Adipose tissue (tissue), 3 donors: ENCODE results near the gene SEMA3B. TPM values are rescaled to one million over a fixed set of nuclear protein-coding genes. Genes with fewer than 3 reads are reported as not detected.
"Not testable (repeated sequence)": the region's sequence is repeated elsewhere in the genome, so short reads cannot be mapped to it uniquely, and the experiment has no call there.

ENCODE experiments used
- H3K27ac ChIP-seq: one replicate; pipeline ENCODE4 v1.5.1; 2013; ENCODE audit warnings: low read depth, low read length
- WGBS, 3 donors: extraction: QIAGEN DNeasy Blood & Tissue Kit; methylation state at CpG; one replicate each; pipeline ENCODE4 v1.1.7; 2013; 5-methylcytosine and 5-hydroxymethylcytosine counted together
- polyA plus RNA-seq, 3 donors: library from polyadenylated mRNA; stranded (reverse); fragments of 200-250 nt; gene quantifications; one replicate each; pipeline ENCODE4 v1.2.3, GENCODE V29; 2013
- donor health status: healthy with polysubstance abuse.
- donor health status: Bipolar disorder and iron deficiency.
- donor health status: healthy.

SEMA3B gene
- polyA plus RNA-seq, 3 donors, result 17.9 to 29.2 (median 21.1) TPM

- peak overlapping the region; percentile 38 for H3K27ac ChIP-seq
- 1 to 10% (median 2%) methylated on average over 13 of the region's 13 CpGs for WGBS, 3 donors
Measured at GRCh38 chr3:50236484-50237132, 32.3 kb upstream of the SEMA3B start.

GRCh38 chr3:50237133-50237651 lies 31.8 kb upstream of the SEMA3B start:
- WGBS, 3 donors, result 1 to 27% (median 6%) methylated on average over 7 of the region's 7 CpGs
- H3K27ac ChIP-seq, result peak overlapping the region; percentile 62

- 0 to 10% (median 1%) methylated on average over 31 of the region's 31 CpGs for WGBS, 3 donors
Measured at GRCh38 chr3:50237754-50238548, 31.0 kb upstream of the SEMA3B start.

GRCh38 chr3:50238549-50239026 lies 30.4 kb upstream of the SEMA3B start:
- WGBS, 3 donors, result 7 to 22% (median 14%) methylated on average over 7 of the region's 7 CpGs
- peak overlapping the region; percentile 63 for H3K27ac ChIP-seq

More at GRCh38 chr3:50237754-50238548, 31.0 kb upstream of the SEMA3B start:
- H3K27ac ChIP-seq, result peak overlapping the region; percentile 63

GRCh38 chr3:50239649-50240048 lies 29.3 kb upstream of the SEMA3B start:
- 65 to 70% (median 69%) methylated on average over 4 of the region's 4 CpGs for WGBS, 3 donors
- H3K27ac ChIP-seq, result peak overlapping the region; percentile 43

GRCh38 chr3:50241163-50241562 lies 27.8 kb upstream of the SEMA3B start:
- peak overlapping the region; percentile 28 for H3K27ac ChIP-seq
- WGBS, 3 donors, result 62 to 68% (median 66%) methylated on average over 4 of the region's 4 CpGs

- peak overlapping the region; percentile 55 for H3K27ac ChIP-seq
- 40 to 76% (median 48%) methylated on average over 7 of the region's 7 CpGs for WGBS, 3 donors
Measured at GRCh38 chr3:50241713-50242380, 27.1 kb upstream of the SEMA3B start.

GRCh38 chr3:50242381-50242770 lies 26.6 kb upstream of the SEMA3B start:
- WGBS, 3 donors, result 15 to 75% (median 25%) methylated on average over 3 of the region's 3 CpGs
- H3K27ac ChIP-seq, result peak overlapping the region; percentile 82

- 9 to 53% (median 17%) methylated on average over 13 to 14 of the region's 14 CpGs for WGBS, 3 donors
- peak overlapping the region; percentile 82 for H3K27ac ChIP-seq
Measured at GRCh38 chr3:50242851-50243542, 25.9 kb upstream of the SEMA3B start.

GRCh38 chr3:50243543-50243895 lies 25.4 kb upstream of the SEMA3B start:
- 35 to 83% (median 48%) methylated on average over 4 of the region's 4 CpGs for WGBS, 3 donors

GRCh38 chr3:50244813-50245212 lies 24.1 kb upstream of the SEMA3B start:
- not testable (repeated sequence) for H3K27ac ChIP-seq
- WGBS, 3 donors, result 48 to 83% (median 58%) methylated on average over 5 to 6 of the region's 6 CpGs

More at GRCh38 chr3:50243543-50243895, 25.4 kb upstream of the SEMA3B start:
- H3K27ac ChIP-seq, result peak overlapping the region; percentile 82

GRCh38 chr3:50245251-50245745 lies 23.6 kb upstream of the SEMA3B start:
- WGBS, 3 donors, result 57 to 70% (median 58%) methylated on average over 16 of the region's 16 CpGs
- no peak overlapping the region for H3K27ac ChIP-seq

GRCh38 chr3:50245831-50246516 lies 23.0 kb upstream of the SEMA3B start:
- peak overlapping the region; percentile 85 for H3K27ac ChIP-seq
- 1 to 5% (median 2%) methylated on average over 21 to 25 of the region's 25 CpGs for WGBS, 3 donors

GRCh38 chr3:50246517-50246954 lies 22.4 kb upstream of the SEMA3B start:
- H3K27ac ChIP-seq, result peak overlapping the region; percentile 85
- 8 to 33% (median 15%) methylated on average over 10 of the region's 10 CpGs for WGBS, 3 donors

GRCh38 chr3:50248387-50248786 lies 20.6 kb upstream of the SEMA3B start:
- H3K27ac ChIP-seq, result no peak overlapping the region
- WGBS, 3 donors, result 28 to 52% (median 31%) methylated on average over 3 of the region's 3 CpGs

GRCh38 chr3:50249457-50249856 lies 19.5 kb upstream of the SEMA3B start:
- no peak overlapping the region for H3K27ac ChIP-seq
- 74 to 93% (median 76%) methylated on average over 5 of the region's 5 CpGs for WGBS, 3 donors

- H3K27ac ChIP-seq, result no peak overlapping the region
- 89 to 95% (median 91%) methylated on average over 4 of the region's 4 CpGs for WGBS, 3 donors
Measured at GRCh38 chr3:50250514-50250913, 18.4 kb upstream of the SEMA3B start.
